PFSK-1 (cell line): ENCODE data around the gene KIRREL2.

Experiments used
- POLR2AphosphoS5 ChIP-seq: IDR thresholded peaks from 2 replicates; pipeline ENCODE4 v1.6.1; 2012; ENCODE audit warnings: low read depth, mild to moderate bottlenecking, control low read depth, low read length, moderate library complexity
- TAF1 ChIP-seq: IDR thresholded peaks from 2 replicates; pipeline ENCODE4 v1.6.1; 2012; ENCODE audit warnings: low read length, control low read depth, borderline replicate concordance; ENCODE audit not compliant: insufficient read depth
- TF ChIP-seq, protein P1 (sequence below), 2 experiments: IDR thresholded peaks; 2 replicates each; pipeline versions ENCODE4 v1.6.1 to v1.8.0; 2011 to 2012; ENCODE audit warnings: low read depth in 2 of 2, low read length in 2 of 2, control low read depth in 1 of 2, inconsistent platforms in 1 of 2, mild to moderate bottlenecking in 1 of 2, moderate library complexity in 1 of 2; ENCODE audit not compliant: insufficient read depth in 1 of 2

DNA sequence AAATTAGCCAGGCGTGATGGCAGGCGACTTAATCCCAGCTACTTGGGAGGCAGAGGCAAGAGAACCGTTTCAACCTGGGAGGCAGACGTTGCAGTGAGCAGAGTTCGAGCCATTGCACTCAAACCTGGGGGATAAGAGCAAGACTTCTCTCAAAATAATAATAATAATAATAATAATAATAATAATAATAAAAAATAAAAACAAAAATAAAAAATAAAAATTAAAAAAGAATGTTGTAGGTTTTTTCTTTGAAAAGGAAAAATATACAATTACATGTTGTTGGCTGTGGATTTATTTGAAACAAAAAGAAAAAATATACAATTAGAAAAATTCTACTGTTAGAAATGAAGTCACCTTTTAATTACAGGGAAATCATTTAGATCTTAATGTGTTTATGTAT is 32.6 kb upstream of the KIRREL2 start:
- TF ChIP-seq, protein P1, sequence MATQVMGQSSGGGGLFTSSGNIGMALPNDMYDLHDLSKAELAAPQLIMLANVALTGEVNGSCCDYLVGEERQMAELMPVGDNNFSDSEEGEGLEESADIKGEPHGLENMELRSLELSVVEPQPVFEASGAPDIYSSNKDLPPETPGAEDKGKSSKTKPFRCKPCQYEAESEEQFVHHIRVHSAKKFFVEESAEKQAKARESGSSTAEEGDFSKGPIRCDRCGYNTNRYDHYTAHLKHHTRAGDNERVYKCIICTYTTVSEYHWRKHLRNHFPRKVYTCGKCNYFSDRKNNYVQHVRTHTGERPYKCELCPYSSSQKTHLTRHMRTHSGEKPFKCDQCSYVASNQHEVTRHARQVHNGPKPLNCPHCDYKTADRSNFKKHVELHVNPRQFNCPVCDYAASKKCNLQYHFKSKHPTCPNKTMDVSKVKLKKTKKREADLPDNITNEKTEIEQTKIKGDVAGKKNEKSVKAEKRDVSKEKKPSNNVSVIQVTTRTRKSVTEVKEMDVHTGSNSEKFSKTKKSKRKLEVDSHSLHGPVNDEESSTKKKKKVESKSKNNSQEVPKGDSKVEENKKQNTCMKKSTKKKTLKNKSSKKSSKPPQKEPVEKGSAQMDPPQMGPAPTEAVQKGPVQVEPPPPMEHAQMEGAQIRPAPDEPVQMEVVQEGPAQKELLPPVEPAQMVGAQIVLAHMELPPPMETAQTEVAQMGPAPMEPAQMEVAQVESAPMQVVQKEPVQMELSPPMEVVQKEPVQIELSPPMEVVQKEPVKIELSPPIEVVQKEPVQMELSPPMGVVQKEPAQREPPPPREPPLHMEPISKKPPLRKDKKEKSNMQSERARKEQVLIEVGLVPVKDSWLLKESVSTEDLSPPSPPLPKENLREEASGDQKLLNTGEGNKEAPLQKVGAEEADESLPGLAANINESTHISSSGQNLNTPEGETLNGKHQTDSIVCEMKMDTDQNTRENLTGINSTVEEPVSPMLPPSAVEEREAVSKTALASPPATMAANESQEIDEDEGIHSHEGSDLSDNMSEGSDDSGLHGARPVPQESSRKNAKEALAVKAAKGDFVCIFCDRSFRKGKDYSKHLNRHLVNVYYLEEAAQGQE (IDR thresholded peaks at IDR 0.05; ENCODE audit: insufficient read depth in 1 of 2, low read depth in 2 of 2, low read length in 2 of 2) = no peak
- no peak for TF ChIP-seq POLR2AphosphoS5
- TF ChIP-seq TAF1 = no peak
